GM19395 (cell line): Measurements from ENCODE around the gene TTC39B.

Experiments used
- ATAC-seq: cut with Tn5 transposase; IDR thresholded peaks from one replicate; pipeline ENCODE4 v1.9.1; 2021; ENCODE audit warnings: mild to moderate bottlenecking, moderate library complexity; ENCODE audit not compliant: unreplicated experiment

The TTC39B gene

DNA sequence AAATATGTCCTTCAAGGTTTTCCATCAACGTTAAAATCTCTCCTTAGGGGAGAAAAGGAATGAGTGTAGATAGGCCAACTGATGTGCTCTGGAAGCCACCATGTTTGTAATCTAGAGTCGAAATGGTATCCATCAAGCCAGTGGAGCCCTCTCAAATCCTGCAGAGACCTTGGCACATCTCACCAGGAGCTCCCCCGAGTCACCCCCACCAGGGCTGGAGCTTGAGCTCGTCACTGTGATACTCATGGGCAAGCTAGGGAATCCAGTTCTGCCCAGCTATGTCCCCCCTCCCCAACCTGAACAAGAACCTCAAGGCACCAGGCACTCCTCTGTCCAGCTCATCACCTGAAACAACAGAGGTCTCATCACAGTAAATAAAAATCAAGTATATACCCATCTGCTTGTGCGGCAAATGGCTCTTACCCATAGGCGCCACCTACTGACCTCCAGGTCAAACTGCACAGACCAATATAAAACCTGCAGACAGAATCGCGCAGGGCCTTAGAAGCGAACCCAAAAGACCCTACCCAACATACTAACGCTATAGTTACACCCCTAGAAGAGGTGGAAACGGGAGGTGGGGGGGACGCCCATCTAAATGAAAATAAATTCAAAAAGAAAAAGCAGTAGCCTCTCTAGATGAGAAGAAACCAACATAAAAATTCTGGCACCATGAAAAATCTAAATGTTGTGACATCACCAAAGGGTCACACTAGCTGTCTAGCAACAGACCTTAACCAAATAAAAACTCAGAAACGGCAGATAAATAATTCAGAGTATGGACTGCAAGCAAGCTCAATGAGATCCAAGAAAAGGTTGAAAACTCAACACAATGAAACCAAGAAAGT, 75.0 kb downstream of the TTC39B start:
- no peak for ATAC-seq

DNA sequence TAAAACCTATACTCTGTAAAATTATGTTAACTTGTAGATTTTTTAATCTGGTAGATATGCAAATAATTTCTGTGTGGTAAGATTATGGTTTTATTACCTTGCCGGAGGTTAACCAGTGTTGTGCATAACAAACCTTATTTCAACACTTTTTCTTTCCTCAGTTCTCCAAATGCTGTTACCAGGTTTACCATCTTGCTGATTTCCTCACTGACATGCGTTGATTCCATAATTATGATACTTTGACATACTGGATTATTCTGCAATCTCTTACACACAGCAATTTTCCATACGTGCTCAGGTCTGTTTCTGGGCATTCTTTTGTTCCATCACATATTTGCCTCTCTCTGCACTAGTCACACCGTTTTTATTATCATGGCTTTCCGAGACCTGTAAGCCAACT, 77.6 kb downstream of the TTC39B start:
- no peak for ATAC-seq

DNA sequence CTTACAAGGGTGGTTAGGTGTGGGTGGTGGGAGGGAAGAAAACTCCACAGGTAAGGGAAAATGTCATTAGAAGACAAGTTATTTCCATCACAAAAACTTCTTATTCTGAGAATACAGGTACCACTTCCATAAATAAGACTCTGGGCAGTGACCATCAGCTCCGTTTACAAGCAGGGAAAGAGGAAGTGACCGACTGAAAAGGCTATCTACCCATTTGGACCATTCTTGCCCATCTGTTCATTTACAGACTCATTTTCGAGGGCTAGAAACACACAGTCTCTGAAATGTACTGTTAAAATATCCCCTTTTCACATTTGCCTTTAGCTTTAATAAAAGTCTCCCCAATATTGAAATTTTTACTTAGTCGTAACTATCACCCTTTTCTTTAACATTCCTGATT, 79.5 kb downstream of the TTC39B start:
- ATAC-seq, result no peak

DNA sequence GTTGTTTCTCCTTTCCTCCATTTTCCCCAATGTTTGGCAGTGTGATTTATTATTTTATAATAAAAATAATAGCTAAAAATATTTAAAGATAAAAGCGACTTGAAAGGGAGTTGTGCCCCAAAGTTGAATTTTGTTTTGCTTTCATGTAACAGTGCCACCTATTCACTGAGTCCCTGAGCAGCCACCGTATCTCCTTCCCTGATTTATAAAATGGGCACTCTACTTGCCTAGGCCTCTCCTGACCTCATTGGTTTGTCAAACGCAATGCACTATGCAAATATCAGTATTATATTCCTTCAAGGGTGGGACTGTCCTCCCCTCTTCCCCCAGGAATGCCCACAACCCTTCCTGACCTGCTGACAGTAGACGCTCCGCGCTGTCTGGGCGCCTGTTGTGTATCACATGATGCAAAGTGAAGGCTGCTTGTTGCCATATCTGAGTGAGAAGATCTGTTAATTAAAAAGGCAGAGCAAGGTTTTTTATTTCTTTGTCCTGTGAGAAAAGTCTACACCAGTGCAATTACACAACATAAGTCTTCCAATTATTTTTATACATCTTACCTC, 81.4 kb downstream of the TTC39B start:
- no peak for ATAC-seq

DNA sequence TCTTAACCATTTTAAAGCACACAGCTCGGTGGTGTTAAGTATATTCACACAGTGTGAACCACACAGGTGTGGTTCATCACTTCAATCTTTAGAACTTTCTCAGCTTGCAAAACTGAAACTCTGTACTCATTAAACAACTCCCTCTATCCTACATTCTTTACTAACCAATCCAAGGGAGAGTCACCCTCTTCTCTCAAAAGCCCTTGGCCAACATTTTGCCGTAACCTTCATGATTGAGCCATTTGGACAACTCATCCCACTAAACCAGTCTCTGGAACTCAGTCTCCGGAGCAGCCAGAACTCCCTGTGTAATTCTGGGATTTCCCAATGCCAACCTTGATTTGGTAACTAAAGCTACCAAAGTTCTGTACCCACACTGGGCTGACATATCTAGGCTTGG, 84.7 kb downstream of the TTC39B start:
- no peak for ATAC-seq

DNA sequence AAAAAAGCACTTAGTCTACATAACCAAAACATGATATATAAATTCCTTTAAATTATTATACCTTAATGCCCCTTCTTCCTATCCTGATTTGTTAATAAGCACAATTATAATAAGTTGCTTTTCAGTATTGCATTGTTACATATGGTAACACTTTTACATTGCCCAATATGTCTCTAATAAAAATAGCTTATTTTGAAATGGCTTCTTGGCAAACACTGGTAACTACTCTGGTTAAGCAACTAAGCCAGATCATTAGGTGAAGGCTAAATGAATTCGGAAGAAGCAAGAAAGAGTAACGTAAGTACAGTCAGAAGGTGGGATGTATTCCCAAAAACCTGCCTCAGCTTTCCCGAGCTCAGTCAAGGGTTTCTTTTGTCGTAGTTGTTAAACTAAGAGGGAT, 85.3 kb downstream of the TTC39B start:
- no peak for ATAC-seq

DNA sequence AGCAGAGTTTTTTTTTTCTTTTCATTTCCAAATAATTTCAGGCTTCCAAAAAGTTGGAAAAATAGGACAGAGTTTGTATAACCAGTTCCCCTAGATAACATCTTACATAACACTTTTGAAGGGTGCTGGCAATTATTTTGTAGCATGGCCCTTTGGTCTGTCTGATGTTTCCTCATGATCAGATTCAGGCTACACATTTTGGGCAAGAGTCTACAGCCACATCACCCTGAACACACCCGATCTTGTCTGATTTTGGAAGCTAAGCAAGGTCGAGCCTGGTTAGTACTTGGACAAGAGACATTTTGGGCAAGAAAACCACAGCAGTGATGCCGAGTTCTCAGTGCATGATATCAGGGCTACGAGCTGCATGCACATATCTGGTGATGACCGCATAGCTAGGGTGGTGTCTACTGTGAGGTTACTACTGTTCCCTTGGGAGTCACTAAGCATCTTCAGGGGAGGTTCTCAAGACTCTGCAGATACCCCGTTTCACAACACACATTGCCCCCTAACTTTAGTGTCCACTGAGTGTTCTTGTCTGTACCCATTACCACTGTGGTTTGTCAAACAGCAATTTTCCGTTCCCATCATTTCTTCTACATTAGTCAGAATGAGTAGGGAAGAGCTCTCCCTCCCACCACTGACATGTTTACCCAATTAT, 86.2 kb downstream of the TTC39B start:
- ATAC-seq, result no peak

DNA sequence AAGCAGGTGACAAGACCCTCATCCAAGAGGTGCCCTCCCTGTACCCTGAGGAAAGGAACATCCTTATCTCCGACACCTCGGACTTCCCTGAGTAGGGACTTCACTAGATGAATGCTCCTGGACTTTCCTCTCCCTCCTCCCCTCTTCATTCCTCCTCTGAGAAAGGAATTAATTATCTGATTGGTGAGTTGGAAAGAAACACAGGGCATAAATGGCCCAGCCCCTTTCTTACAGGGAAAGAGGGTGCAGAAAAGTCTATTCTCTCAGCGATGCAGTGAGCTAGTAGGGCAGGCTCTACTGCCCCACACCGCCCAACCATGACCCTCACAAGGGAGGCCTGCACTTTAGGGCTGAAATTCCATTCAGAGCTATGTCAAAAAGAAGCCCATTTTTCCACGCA, 87.5 kb downstream of the TTC39B start:
- no peak for ATAC-seq

DNA sequence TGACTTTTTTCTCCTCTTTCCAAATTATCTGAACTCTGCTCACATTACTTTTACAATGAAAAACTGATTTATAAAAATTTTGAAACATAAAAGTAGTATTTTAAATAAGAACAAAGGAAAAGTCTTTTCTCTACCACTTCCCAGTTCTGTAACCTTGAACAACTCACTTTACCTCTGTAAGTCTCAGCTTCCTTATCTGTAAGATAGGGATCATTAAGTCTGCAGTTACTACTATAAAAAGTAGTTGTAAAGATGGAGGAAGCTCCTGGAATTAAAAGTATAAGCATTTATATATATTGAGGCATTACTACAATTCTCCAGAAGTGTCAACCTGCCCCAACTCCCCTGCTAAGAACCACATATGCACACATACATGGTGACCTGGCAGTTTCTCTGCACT, 88.0 kb downstream of the TTC39B start:
- no peak for ATAC-seq

DNA sequence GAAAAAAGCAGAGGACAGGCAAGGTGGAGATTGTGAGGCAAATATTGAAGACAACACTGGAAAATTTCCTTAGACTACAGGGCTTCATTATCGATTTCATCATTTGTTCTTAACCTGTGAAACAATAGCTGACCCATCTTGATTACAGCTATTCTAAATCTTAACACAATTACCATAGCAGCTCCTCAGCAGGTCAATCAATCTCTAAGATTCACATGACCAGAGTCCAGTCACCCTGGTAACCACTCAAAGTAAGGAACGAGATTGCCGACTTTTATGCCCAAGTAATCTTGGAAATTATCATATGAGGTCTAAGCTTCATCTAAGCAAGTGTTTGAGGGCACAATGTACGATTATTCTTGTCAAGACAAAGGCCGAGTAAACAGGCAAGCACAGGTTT, 93.8 kb downstream of the TTC39B start:
- no peak for ATAC-seq

DNA sequence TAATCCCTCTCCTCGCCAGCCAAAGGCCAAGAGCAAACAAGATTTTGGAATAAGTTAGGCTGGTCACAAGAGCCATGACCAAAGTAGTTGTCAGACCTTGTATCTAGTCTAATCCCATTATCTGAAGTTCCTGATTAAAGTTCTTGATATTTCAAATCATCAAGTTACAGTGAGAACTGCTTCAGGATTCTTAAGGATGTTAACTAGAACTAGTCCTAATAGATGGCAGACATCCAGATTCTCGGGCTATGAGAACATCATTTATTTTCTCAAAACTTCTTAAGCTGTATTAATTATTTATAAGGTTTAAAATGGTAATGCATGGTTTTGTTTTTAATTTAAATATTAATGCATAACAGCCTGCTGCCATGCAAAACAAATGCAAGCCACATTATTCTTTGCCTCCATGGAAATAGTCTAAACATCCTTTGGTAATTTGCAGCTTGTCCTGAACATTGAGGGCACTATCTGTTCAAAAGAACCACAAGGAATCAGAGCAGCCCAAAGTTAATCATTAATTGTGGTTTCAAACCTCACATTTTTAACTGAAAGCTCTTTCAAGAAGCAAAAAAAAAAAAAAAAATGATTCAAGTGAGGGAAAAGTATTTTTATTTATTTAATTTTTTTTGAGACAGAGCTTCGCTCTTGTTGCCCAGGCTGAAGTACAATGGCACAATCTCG, 95.1 kb downstream of the TTC39B start:
- ATAC-seq, result peak; percentile 13

DNA sequence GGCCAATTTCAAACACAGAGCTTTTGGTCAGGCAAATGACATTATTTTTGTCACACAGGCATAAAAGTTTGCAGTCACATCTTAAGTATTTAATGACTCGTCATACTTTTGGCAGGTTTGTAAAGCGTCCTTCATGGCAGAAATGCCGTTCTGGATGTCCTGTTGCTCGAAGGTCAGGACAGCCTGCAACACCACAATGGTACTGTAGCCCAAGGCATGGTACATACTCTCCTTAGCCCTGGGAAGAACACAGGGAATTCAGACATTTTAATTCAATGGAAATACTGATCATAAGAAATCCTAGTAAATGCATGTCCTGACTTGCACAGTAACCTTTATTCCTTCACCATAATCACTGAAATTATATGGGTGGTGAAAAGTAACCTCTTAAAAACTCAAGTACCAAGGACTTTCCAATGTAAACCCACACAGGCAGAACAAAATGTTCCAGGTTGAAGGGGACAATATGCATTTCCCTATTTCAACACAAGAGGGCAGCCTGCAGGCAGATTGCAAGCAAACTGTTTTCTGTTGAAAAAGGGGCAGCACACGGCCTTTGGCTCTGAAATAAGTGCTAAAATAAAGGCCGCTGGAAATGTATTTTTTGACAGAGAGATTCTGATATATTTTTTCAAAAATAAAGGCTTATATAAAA, 95.7 kb downstream of the TTC39B start:
- peak; percentile 87 for ATAC-seq

DNA sequence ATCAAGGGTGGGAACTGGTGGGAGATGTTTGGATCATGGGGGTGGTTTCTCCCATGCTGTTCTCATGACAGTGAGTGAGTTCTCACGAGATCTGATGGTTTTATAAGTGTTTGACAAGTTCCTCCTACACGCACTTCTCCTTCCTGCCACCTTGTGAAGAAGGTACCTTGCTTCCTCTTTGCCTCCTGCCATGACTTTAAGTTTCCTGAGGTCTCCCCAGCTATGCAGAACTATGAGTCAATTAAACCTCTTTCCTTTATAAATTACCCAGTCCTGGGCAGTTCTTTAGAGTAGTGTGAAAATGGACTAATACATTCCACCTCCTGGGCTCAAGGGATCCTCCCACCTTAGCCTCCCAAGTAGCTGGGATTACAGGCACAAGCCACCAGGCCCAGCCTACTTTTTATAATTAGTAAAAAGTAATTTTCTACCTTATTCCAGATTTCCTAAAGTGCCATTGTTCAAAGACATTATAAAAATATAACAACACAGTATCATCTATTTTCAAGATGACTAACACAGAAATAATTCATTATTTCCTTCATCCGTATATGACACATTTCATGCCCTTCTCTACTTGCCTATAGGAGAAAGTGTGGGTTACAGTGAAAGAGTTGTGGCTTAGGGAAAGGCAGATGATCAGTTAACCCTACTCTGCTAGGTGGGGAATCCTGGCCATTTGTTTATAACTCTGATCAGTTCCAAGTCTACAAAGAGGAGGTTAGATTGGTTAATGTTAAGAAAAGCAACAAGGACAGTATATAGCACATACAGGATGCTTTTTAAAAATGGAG, 99.9 kb downstream of the TTC39B start:
- no peak for ATAC-seq

DNA sequence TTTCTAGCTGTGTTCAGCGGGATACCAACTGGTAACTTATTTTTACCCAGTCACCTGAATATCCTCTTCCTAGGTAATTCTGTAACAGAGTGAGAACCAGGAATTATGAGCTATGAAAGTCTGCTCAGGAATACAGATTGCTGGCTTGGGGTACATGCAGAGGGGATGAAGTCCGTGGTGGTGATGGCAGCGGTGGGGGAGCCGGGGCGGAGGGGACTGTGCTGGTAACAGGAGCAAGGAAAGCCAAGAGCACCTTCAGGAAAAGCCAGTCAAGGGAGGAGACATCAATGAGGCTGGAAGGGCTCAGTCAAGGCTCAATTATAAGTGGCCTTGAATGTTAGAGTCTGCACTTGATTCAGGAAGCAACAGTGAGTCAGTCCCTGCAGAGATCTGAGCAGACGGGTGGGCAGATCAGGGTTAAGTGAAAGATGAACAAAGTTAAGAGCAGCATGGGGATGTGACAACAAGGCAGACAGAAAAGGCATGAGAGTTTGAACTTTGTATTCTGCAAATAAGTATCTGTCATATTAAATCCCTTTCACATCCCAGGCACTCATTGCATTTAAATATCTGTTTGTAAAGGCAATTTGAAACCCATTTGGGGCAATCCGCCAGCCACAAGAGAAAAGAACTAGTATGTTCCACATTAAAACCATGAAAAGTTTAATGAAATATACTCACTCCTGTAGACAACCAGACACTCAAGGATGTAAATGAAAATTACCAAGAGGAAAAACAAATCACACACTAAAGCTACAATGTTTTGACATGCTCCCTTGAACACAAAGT, 101.2 kb downstream of the TTC39B start:
- ATAC-seq, result no peak

DNA sequence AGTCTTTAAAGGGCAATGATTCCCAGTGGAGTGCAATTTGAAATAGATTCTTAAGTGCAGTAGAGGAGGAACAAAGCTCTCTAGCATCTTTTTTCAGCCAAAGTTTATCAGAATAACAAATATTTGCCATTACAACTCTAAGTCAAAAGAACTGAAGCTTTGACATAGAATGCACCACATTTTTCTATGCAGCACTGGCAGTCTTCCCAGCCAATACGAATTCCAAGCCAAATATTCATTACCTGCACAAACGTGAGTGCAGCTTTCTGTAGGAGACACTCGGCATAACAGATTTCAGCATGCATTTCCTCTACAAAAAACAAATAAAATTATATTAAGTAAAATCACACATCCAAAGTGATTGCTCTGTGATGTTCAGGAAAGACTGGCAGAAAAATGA, 103.4 kb downstream of the TTC39B start:
- ATAC-seq, result no peak

DNA sequence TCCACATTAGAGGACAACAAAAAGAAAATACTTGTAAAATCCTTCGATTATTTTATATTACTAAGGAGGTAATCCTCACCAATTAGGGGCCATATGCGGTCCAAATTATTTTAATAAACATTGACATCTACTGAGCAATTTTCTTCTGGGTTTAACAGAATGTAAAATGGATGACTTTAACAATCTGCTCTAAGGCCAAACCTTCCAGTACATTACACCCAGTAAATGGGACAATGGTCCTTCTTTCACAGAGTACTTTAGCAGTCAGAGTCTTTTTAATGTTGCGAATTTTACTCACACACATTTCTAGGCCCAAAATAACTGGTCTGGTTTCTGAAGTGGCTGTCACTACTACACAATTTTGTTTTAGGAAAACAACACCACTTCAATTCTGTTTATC, 106.9 kb downstream of the TTC39B start:
- ATAC-seq, result no peak

DNA sequence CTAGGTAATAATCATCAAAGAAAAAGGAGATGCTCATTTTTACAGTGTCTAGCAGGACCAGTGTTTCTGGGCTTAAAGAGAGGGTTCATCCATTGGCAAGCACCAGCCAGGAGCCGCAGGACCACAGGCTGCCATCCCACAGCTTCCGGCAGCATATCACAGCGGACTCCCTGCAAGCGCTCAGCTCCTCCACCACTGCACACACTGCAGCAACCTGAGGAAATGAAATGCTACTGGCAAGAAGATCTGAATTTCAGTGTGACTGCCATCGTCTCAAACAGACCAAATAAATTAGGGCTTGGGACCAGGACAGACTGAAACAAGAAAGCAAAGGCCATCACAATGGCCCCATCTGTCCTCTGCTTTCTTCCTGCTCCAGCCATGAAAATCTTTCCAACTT, 114.2 kb downstream of the TTC39B start:
- ATAC-seq, result no peak

DNA sequence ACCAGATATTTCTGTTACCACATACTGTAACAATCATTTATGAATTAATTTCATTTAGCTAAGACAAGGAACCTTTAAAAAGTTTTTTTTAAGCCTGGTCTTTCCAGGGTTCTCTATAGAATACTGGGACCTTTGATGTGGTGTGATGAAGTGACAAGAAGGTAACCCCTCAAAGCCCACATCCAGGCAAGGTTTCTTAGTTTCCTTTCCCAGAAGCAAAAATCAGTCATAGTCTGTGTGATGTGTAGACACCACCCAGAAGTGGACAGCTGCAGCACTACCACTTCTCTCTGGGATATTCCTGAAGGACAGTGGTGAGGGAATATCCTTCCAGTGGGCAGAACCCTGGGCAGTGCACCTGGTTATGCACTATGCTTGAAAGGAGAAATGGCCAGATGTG, 115.6 kb downstream of the TTC39B start:
- peak; percentile 72 for ATAC-seq

DNA sequence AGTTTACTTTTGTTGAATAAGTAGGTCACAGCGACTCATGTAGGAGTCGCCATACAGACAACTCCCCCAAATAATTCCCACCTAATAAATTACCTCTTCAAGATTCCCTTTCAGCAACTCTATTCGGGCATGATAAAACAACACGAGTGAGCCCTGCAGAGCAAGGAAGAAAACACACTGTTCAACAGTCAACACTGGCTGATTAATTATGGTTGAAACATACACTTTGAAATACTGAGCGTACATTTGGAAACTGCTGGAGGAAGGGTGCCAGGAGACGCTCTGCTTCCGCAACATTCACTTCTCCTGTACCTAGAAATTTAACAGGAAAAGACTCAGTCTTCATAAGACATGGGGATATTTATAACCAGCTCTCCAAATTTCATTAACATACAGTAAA, 117.5 kb downstream of the TTC39B start:
- no peak for ATAC-seq

DNA sequence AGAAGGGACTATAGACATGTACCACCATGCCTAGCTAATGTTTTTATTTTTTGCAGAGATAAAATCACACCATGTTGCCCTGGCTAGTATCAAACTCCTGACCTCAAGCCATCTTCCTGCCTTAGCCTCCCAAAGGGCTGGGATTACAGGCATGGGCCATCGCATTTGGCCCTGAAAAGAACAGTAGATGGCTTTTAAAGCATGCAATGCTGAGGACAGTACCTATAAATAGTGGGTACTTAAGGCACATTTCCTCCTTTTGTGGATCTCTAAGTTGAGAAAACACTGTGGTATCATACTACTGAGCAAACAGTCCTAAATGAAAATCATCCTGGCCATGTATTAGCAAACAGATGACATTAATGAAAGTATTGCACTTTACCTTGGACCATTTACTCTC, 119.4 kb downstream of the TTC39B start:
- ATAC-seq, result no peak
